Measurements from ENCODE around the gene LTB4R2.

LTB4R2 gene, protein sequence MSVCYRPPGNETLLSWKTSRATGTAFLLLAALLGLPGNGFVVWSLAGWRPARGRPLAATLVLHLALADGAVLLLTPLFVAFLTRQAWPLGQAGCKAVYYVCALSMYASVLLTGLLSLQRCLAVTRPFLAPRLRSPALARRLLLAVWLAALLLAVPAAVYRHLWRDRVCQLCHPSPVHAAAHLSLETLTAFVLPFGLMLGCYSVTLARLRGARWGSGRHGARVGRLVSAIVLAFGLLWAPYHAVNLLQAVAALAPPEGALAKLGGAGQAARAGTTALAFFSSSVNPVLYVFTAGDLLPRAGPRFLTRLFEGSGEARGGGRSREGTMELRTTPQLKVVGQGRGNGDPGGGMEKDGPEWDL

GRCh38 chr14:24309538-24310264 is at the start of gene LTB4R2:
Gene LTB4R2, plus strand, starts transcription at chr14:24310140. Its CDS starts 525 bp downstream, at chr14:24310665.
- Histone ChIP-seq H3K4me1 (ENCODE audit: control insufficient read depth, insufficient read depth, low read length) (peaks cover 8% of the 10 kb centered on the region), H3K4me3 (ENCODE audit: low read length) (peak within 1 kb of the TSS; percentile 67), H3K9ac (ENCODE audit: low read length) (no peak within 1 kb of the TSS), H3K27me3 (ENCODE audit: control insufficient read depth, insufficient read depth, low read length) (no peaks in the 10 kb centered on the region), H3K27ac (ENCODE audit: low read depth, low read length) (peak within 1 kb of the TSS; percentile 59), H3K36me3 (ENCODE audit: control insufficient read depth, insufficient read depth, low read length) (peaks cover 21% of the 10 kb centered on the region)

DNA sequence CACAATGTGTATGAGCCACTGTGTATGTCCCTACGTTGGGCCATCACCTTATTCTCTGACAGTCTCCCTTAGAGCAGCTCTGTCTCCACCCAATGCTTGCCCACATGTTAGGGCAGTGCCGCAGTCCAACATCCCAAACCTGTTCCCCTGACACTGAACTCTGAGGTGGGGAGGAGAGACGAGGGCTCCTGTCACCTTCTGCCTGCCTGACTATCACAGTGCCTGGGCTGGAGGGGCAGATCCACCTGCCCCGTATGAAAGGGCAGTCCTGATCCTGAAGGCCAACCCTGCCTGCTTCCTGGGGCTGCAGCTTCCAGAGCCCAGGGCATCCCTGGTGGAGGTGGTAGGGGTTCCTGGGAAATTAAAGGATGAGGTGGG is 49.2 kb upstream of the LTB4R2 start:
- Histone ChIP-seq H3K4me3 (ENCODE audit: low read length) (no peak overlapping the region), H3K4me1 (ENCODE audit: control insufficient read depth, insufficient read depth, low read length) (no peaks in the 10 kb centered on the region), H3K27me3 (ENCODE audit: control insufficient read depth, insufficient read depth, low read length) (no peaks in the 10 kb centered on the region), H3K27ac (ENCODE audit: low read depth, low read length) (no peak overlapping the region), H3K36me3 (ENCODE audit: control insufficient read depth, insufficient read depth, low read length) (no peaks in the 10 kb centered on the region), H3K9ac (ENCODE audit: low read length) (no peak overlapping the region)

DNA sequence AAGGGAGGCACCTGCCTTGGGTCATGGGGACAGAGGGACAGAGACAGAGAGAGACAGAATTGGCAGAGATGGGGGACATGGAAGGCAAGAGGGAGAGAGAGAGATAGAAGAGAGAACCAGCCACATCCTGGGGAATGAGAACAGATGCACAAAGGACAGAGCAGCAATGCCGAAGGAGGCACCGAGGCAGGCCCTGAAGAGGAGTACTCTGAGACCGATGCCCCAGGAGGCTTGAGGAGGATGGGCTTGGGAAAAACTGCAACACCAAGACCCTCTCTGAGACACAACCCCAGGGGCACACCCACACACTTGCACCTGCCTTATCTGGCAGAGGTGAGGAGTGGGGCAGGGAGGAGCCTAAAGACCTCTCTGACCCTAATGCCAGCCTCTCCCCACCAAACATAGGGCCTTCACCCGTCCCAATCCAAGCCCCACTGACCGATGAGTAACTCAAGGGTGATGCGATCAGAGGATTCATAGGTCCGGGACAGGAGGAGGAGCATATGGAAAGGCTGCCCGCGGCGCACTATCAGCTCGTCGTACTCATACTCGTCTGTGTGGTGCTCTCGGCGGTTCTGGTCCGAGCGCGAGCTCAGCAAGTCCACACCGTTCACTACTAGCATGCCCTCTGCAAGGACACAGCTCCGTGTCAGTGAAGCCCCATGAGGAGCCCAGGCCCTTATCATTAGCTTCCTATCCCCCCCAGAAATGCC is 48.5 kb upstream of the LTB4R2 start:
- Histone ChIP-seq H3K4me1 (ENCODE audit: control insufficient read depth, insufficient read depth, low read length) (no peaks in the 10 kb centered on the region), H3K27me3 (ENCODE audit: control insufficient read depth, insufficient read depth, low read length) (no peaks in the 10 kb centered on the region), H3K9ac (ENCODE audit: low read length) (no peak overlapping the region), H3K36me3 (ENCODE audit: control insufficient read depth, insufficient read depth, low read length) (no peaks in the 10 kb centered on the region), H3K4me3 (ENCODE audit: low read length) (no peak overlapping the region), H3K27ac (ENCODE audit: low read depth, low read length) (no peak overlapping the region)

- Histone ChIP-seq H3K4me1 (ENCODE audit: control insufficient read depth, insufficient read depth, low read length) (no peaks in the 10 kb centered on the region), H3K36me3 (ENCODE audit: control insufficient read depth, insufficient read depth, low read length) (no peaks in the 10 kb centered on the region)
Observed at GRCh38 chr14:24261969-24262327, 48.0 kb upstream of the LTB4R2 start.

DNA sequence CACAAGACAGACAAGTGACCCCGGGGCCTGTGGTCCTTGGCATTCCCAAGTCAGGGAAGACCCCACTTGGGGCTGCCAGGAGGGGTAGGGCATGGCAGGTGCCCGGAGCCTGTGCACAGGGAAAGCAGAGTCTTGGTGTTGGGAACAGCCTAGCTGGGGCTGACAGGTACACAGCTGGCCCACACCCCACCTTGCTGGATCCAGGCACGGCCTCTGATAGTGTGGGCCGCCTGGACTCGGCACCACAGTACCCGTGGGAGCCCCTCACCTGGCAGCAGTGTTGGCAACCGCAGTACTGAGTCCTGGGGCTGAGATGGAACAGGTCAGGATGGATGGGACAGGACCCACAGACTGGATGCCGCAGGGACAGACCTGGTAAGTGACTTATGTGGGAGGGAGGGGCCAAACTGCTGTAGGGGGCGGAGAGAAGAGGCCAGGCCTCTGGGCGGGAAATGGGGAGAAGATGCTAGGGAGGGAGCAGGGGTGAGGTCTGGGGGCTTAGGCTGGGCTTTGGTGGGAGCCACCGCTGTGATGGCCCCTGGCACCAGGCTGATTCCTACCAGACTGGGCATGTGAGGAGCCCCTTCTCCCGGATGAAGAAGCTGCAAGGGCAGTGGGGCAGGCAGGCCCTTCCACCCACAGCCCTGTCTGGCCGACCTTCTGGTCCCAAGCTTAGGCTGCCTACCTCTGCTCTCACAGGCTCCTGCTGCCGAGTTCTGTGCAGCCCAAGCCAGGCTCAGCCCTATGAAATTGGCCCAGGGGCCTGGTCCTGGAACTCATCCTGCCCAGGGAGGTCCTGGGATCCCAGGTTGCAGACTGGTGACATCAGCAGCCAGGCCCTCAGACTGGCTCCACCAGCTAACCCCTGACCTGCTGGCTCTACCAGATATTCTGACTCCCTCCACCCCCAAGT is 46.9 kb upstream of the LTB4R2 start, which contains the start of gene TGM1:
TGM1 (minus strand) TSS at position 357 of the 913 bp plus-strand sequence. CDS start 825 bp downstream, outside the sequence.
- no peaks in the 10 kb centered on the region for H3K36me3 ChIP-seq (ENCODE audit: control insufficient read depth, insufficient read depth, low read length)
- no peak within 1 kb of the TSS for H3K4me3 ChIP-seq (ENCODE audit: low read length)

More at GRCh38 chr14:24261969-24262327, 48.0 kb upstream of the LTB4R2 start:
- H3K4me3 ChIP-seq (ENCODE audit: low read length) = no peak overlapping the region
- no peak overlapping the region for H3K27ac ChIP-seq (ENCODE audit: low read depth, low read length)
- no peaks in the 10 kb centered on the region for H3K27me3 ChIP-seq (ENCODE audit: control insufficient read depth, insufficient read depth, low read length)
- H3K9ac ChIP-seq (ENCODE audit: low read length) = no peak overlapping the region

GRCh38 chr14:24263848-24264247 is 46.1 kb upstream of the LTB4R2 start:
- Histone ChIP-seq H3K27me3 (ENCODE audit: control insufficient read depth, insufficient read depth, low read length) (no peaks in the 10 kb centered on the region), H3K4me3 (ENCODE audit: low read length) (no peak overlapping the region), H3K36me3 (ENCODE audit: control insufficient read depth, insufficient read depth, low read length) (no peaks in the 10 kb centered on the region), H3K9ac (ENCODE audit: low read length) (no peak overlapping the region), H3K27ac (ENCODE audit: low read depth, low read length) (no peak overlapping the region), H3K4me1 (ENCODE audit: control insufficient read depth, insufficient read depth, low read length) (no peaks in the 10 kb centered on the region)

More for the DNA sequence above, 46.9 kb upstream of the LTB4R2 start, which contains the start of gene TGM1:
- no peaks in the 10 kb centered on the region for H3K4me1 ChIP-seq (ENCODE audit: control insufficient read depth, insufficient read depth, low read length)
- no peak within 1 kb of the TSS for H3K27ac ChIP-seq (ENCODE audit: low read depth, low read length)
- H3K27me3 ChIP-seq (ENCODE audit: control insufficient read depth, insufficient read depth, low read length) = no peaks in the 10 kb centered on the region
- no peak within 1 kb of the TSS for H3K9ac ChIP-seq (ENCODE audit: low read length)

GRCh38 chr14:24264298-24264697 is 45.6 kb upstream of the LTB4R2 start:
- H3K27me3 ChIP-seq (ENCODE audit: control insufficient read depth, insufficient read depth, low read length) = no peaks in the 10 kb centered on the region
- H3K27ac ChIP-seq (ENCODE audit: low read depth, low read length) = no peak overlapping the region
- H3K36me3 ChIP-seq (ENCODE audit: control insufficient read depth, insufficient read depth, low read length) = no peaks in the 10 kb centered on the region
- no peaks in the 10 kb centered on the region for H3K4me1 ChIP-seq (ENCODE audit: control insufficient read depth, insufficient read depth, low read length)
- no peak overlapping the region for H3K4me3 ChIP-seq (ENCODE audit: low read length)
- H3K9ac ChIP-seq (ENCODE audit: low read length) = no peak overlapping the region

GRCh38 chr14:24266344-24267244 is 43.3 kb upstream of the LTB4R2 start:
- H3K4me3 ChIP-seq (ENCODE audit: low read length) = no peak overlapping the region
- no peaks in the 10 kb centered on the region for H3K4me1 ChIP-seq (ENCODE audit: control insufficient read depth, insufficient read depth, low read length)
- no peak overlapping the region for H3K27ac ChIP-seq (ENCODE audit: low read depth, low read length)
- no peak overlapping the region for H3K9ac ChIP-seq (ENCODE audit: low read length)
- no peaks in the 10 kb centered on the region for H3K27me3 ChIP-seq (ENCODE audit: control insufficient read depth, insufficient read depth, low read length)
- H3K36me3 ChIP-seq (ENCODE audit: control insufficient read depth, insufficient read depth, low read length) = no peaks in the 10 kb centered on the region

- Histone ChIP-seq H3K4me3 (ENCODE audit: low read length) (no peak overlapping the region), H3K27ac (ENCODE audit: low read depth, low read length) (no peak overlapping the region), H3K9ac (ENCODE audit: low read length) (no peak overlapping the region), H3K27me3 (ENCODE audit: control insufficient read depth, insufficient read depth, low read length) (no peaks in the 10 kb centered on the region), H3K36me3 (ENCODE audit: control insufficient read depth, insufficient read depth, low read length) (no peaks in the 10 kb centered on the region), H3K4me1 (ENCODE audit: control insufficient read depth, insufficient read depth, low read length) (no peaks in the 10 kb centered on the region)
Observed at GRCh38 chr14:24267516-24267915, 42.4 kb upstream of the LTB4R2 start.

GRCh38 chr14:24268225-24268624 is 41.7 kb upstream of the LTB4R2 start:
- no peak overlapping the region for H3K4me3 ChIP-seq (ENCODE audit: low read length)
- no peak overlapping the region for H3K27ac ChIP-seq (ENCODE audit: low read depth, low read length)
- H3K4me1 ChIP-seq (ENCODE audit: control insufficient read depth, insufficient read depth, low read length) = no peaks in the 10 kb centered on the region
- H3K36me3 ChIP-seq (ENCODE audit: control insufficient read depth, insufficient read depth, low read length) = no peaks in the 10 kb centered on the region
- no peaks in the 10 kb centered on the region for H3K27me3 ChIP-seq (ENCODE audit: control insufficient read depth, insufficient read depth, low read length)
- H3K9ac ChIP-seq (ENCODE audit: low read length) = no peak overlapping the region

DNA sequence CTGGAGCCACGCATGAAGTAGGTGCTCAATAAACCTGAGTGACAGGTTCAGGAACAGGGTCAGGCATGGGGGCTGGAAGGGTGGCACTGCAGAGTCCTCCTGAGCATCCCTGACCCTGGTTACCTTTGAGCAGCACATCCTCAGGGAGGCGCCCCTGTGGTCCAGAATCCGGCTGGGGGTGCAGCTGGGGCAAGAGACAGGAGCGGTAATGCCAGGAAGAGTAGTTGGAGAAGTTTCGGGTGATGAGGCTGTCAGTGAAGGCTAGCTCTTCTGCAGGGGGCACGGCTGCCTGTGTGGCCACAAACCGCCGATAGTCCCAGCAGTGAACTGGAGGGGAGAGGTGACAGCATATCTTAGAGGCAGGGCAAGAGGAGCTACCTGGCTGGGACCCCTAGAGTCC is 40.6 kb upstream of the LTB4R2 start:
- Histone ChIP-seq H3K27ac (ENCODE audit: low read depth, low read length) (no peak overlapping the region), H3K36me3 (ENCODE audit: control insufficient read depth, insufficient read depth, low read length) (no peaks in the 10 kb centered on the region), H3K9ac (ENCODE audit: low read length) (no peak overlapping the region), H3K4me1 (ENCODE audit: control insufficient read depth, insufficient read depth, low read length) (no peaks in the 10 kb centered on the region), H3K4me3 (ENCODE audit: low read length) (no peak overlapping the region), H3K27me3 (ENCODE audit: control insufficient read depth, insufficient read depth, low read length) (no peaks in the 10 kb centered on the region)

Data from rectal smooth muscle tissue (tissue), 1 donor.